ENCODE data around the gene CST7. TPM values are rescaled to one million over a fixed set of nuclear protein-coding genes. Genes with fewer than 3 reads are reported as not detected.

CST7 gene
- total RNA-seq, 1 experiment from 2014 or later = not detected

DNA sequence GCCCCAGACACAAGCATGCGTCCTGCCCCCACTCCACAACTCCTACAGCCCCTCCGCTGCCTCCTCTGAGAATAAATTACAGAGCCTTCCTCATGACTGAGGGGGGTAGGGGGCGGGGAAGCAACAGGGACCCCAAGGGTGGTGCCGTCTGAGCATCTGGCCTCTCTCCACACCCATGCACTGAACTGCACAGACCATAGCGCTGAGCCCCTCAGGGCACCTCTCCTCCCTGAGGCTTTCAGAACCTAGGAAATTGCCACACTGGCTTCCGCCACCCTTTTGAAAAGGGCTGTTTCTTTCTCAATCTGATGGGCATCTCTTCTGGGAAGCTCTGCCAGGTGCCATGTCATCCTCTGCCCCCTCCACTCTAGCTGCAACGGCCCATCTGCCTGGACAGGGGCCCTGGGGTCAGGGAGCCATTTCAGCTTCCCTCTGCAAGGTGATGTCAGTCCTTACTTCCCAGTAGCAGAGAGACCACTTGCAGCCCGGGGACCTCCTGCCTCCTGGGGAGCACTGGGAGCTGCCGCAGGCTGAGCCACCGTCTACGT lies 2.5 kb downstream of the CST7 start:
- no peak for DNase-seq (ENCODE audit: low spot score)
- Histone ChIP-seq H3K9me3 (ENCODE audit: low read depth, low read length, poor library complexity, severe bottlenecking) (no peaks in the 10 kb centered on the region), H3K27ac (ENCODE audit: low read depth, low read length, poor library complexity, severe bottlenecking) (no peak overlapping the region), H3K36me3 (ENCODE audit: insufficient read depth, low read length, poor library complexity, severe bottlenecking) (no peaks in the 10 kb centered on the region), H3K4me3 (ENCODE audit: low read depth, low read length, poor library complexity, severe bottlenecking) (no peak overlapping the region), H3K27me3 (replicated peaks; ENCODE audit: insufficient read depth, low read depth, low read length, poor library complexity) (no peaks in the 10 kb centered on the region), H3K4me1 (ENCODE audit: insufficient read depth, low read length, poor library complexity, severe bottlenecking) (no peaks in the 10 kb centered on the region)
- BruUV-seq (replicated peaks) = no TSS peak
- TF ChIP-seq, protein P1, sequence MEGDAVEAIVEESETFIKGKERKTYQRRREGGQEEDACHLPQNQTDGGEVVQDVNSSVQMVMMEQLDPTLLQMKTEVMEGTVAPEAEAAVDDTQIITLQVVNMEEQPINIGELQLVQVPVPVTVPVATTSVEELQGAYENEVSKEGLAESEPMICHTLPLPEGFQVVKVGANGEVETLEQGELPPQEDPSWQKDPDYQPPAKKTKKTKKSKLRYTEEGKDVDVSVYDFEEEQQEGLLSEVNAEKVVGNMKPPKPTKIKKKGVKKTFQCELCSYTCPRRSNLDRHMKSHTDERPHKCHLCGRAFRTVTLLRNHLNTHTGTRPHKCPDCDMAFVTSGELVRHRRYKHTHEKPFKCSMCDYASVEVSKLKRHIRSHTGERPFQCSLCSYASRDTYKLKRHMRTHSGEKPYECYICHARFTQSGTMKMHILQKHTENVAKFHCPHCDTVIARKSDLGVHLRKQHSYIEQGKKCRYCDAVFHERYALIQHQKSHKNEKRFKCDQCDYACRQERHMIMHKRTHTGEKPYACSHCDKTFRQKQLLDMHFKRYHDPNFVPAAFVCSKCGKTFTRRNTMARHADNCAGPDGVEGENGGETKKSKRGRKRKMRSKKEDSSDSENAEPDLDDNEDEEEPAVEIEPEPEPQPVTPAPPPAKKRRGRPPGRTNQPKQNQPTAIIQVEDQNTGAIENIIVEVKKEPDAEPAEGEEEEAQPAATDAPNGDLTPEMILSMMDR (conservative IDR thresholded peaks at IDR 0.05; ENCODE audit: low read depth, low read length) = no peak
- TF ChIP-seq EZH2 (IDR thresholded peaks at IDR 0.05; ENCODE audit: borderline replicate concordance, low read depth, low read length, poor library complexity, severe bottlenecking) = no peak
- POLR2A ChIA-PET (ENCODE audit: low non-redundant PET) = no interaction called here
- CTCF ChIA-PET = no interaction called here
- intact Hi-C loops (cut with micrococcal nuclease; ENCODE audit: unreplicated experiment) = no loop called here

- ChIA-PET POLR2A (ENCODE audit: low non-redundant PET) (no interaction called here), CTCF (no interaction called here)
- intact Hi-C loops (cut with micrococcal nuclease; ENCODE audit: unreplicated experiment) = no loop called here
- no TSS peak for BruUV-seq (replicated peaks)
- H3K4me3 ChIP-seq (ENCODE audit: low read depth, low read length, poor library complexity, severe bottlenecking) = no peak overlapping the region
- no peak for DNase-seq (ENCODE audit: low spot score)
- no peak overlapping the region for H3K27ac ChIP-seq (ENCODE audit: low read depth, low read length, poor library complexity, severe bottlenecking)
- H3K9me3 ChIP-seq (ENCODE audit: low read depth, low read length, poor library complexity, severe bottlenecking) = no peaks in the 10 kb centered on the region
- no peaks in the 10 kb centered on the region for H3K36me3 ChIP-seq (ENCODE audit: insufficient read depth, low read length, poor library complexity, severe bottlenecking)
- H3K4me1 ChIP-seq (ENCODE audit: insufficient read depth, low read length, poor library complexity, severe bottlenecking) = no peaks in the 10 kb centered on the region
- TF ChIP-seq, protein P1 (conservative IDR thresholded peaks at IDR 0.05; ENCODE audit: low read depth, low read length) = no peak
- no peak for TF ChIP-seq EZH2 (IDR thresholded peaks at IDR 0.05; ENCODE audit: borderline replicate concordance, low read depth, low read length, poor library complexity, severe bottlenecking)
- no peaks in the 10 kb centered on the region for H3K27me3 ChIP-seq (replicated peaks; ENCODE audit: insufficient read depth, low read depth, low read length, poor library complexity)
Observed at GRCh38 chr20:24952376-24953208, 3.5 kb downstream of the CST7 start.

GRCh38 chr20:24953209-24953575 lies 4.1 kb downstream of the CST7 start:
- ChIA-PET POLR2A (ENCODE audit: low non-redundant PET) (no interaction called here), CTCF (no interaction called here)
- no peak overlapping the region for H3K27ac ChIP-seq (ENCODE audit: low read depth, low read length, poor library complexity, severe bottlenecking)
- H3K27me3 ChIP-seq (replicated peaks; ENCODE audit: insufficient read depth, low read depth, low read length, poor library complexity) = no peaks in the 10 kb centered on the region
- TF ChIP-seq, protein P1 (conservative IDR thresholded peaks at IDR 0.05; ENCODE audit: low read depth, low read length) = no peak
- TF ChIP-seq EZH2 (IDR thresholded peaks at IDR 0.05; ENCODE audit: borderline replicate concordance, low read depth, low read length, poor library complexity, severe bottlenecking) = no peak
- H3K9me3 ChIP-seq (ENCODE audit: low read depth, low read length, poor library complexity, severe bottlenecking) = no peaks in the 10 kb centered on the region
- H3K4me1 ChIP-seq (ENCODE audit: insufficient read depth, low read length, poor library complexity, severe bottlenecking) = no peaks in the 10 kb centered on the region
- intact Hi-C loops (cut with micrococcal nuclease; ENCODE audit: unreplicated experiment) = no loop called here
- H3K4me3 ChIP-seq (ENCODE audit: low read depth, low read length, poor library complexity, severe bottlenecking) = no peak overlapping the region
- DNase-seq (ENCODE audit: low spot score) = no peak
- no peaks in the 10 kb centered on the region for H3K36me3 ChIP-seq (ENCODE audit: insufficient read depth, low read length, poor library complexity, severe bottlenecking)
- BruUV-seq (replicated peaks) = no TSS peak
